HG02884 (cell line): ENCODE measurements around the gene PPP1R1B.

Experiments
- ATAC-seq: cut with Tn5 transposase; IDR thresholded peaks from one replicate; pipeline ENCODE4 v1.9.1; 2021; ENCODE audit warnings: mild to moderate bottlenecking, moderate library complexity; ENCODE audit not compliant: unreplicated experiment

PPP1R1B gene

DNA sequence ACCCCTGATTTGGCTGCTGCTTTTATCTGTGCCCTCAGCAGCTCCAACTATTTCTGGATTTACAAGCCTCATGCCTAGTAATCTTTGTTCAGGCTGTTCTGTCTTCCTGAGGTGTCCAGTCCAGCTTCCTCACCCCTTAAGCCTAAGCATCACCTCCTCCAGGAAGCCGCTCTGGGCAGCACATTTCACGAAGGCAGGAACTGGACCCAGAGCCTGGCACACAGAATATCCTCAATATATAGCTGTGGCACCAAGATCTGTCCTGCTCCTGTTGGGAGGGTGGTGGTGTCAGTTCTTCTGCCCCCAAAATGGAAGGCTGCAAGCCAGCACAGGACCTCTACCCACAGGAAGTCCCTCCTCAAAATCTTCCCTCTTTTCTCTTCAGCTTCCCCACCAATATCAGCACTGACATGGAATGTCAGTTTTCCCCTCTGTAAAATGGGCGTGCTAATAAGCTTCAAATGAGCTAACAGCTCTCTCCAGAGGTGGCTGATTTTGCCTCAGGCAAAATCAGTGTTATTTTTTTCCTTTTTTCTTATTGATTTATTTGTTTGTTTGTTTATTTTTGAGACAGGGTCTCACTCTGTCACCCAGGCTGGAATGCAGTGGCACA lies 12.1 kb upstream of the PPP1R1B start:
- no peak for ATAC-seq

DNA sequence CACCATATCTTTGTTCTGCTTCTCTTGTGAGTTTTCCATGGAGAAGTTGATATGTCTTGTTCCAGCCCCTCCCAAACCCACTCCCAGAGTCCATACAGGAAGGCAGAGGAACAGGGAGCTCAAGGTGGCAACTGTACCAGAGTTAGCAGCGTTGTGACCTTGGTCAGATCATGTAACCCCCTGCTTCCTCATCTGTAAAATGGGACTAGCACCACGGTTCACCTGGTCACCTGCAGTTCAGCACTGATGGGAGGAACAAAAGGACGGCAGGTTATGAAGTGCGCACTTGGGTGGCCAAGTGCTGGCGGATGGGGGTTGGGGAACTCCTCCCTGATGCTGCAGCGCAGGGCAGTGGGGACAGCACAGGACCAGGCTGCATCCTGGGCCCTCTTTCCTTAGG lies 11.3 kb upstream of the PPP1R1B start:
- ATAC-seq, result no peak

DNA sequence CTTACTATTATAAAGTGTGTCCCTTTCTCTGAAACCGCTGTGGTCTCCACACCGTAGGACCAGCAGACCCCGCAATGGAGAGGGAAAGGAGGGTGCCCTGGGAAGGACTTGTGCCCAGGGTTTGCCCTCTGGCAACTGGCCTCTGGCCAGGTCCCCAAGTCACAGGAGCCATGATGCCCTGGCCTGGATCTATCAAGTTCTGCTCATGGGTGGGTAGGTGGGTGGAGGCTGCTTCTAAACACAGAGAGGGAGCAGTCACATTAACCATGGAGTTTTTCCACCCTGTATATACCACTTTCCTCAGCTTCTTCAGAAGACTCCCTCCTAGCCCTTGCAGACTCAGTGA lies 9.7 kb upstream of the PPP1R1B start:
- ATAC-seq, result no peak

DNA sequence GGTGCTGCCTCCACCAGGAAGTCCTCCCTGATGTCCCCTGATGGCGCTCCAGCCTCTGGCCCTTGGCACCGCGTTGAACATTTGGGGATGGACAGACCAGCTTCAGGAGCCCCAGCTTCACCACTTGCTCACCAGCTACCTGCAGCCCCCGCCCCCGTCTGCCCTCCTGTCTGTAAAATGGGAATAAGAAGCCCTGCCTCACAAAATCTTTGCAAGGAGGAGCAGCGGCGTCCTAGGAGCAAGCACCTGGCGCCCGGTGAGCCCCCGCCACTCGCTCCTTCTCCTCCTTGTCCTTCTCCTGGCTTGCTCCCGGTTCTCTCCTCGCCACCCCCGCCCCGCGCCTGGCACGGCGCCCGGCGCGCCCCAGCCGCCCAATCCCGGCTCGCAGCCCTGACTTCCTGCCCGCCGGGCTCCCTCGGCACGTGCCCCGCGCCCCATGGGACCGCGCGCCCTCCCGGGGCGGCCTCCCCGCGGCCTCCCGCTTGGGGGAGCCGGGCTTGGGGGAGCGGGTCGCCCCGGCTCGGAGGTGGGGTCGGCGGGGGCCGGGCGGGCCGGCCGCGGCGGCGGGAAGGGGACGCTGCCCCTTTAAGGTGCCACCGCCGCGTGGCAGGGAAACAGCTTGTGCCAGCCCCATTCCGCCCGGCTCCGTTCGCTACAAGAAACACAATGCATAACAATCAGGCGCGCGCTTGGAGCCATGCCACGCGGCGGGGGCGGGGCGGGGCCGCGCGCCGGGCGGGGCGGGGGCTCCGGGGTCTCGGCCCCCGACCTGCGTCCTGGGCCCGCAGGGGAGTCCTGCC lies 9.1 kb upstream of the PPP1R1B start:
- no peak for ATAC-seq

DNA sequence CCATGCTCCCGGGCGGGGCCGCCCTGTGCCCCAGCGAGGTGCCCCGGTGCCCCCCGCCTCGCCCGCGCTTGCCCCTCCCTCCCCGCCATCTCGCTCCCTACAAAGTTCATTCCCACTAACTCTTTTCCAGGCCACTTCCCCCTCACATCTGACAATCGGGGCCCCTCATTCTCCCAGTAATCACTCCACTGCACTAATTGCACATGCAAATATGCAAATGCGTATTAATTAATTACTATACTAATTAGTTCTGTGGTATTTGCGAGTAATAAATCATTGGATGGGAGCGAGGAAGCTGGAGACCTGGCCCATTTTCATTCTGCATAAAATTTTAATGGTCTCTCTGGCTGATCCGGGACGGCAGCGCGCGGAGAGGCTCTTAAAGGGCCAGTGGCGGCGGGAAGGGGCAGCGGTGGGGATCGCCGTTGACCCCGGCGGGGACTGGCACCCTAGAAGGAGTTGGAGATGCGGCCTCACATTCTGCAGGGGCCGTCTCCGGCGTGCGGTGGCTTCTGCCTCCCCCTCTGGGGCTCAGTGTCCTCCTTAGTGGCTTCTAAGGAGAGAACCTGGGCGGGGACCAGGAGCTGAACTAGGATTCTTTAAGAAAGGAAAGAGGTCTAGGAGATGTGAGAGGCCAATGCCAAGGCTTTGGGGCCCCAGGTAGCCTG lies 8.4 kb upstream of the PPP1R1B start:
- no peak for ATAC-seq

DNA sequence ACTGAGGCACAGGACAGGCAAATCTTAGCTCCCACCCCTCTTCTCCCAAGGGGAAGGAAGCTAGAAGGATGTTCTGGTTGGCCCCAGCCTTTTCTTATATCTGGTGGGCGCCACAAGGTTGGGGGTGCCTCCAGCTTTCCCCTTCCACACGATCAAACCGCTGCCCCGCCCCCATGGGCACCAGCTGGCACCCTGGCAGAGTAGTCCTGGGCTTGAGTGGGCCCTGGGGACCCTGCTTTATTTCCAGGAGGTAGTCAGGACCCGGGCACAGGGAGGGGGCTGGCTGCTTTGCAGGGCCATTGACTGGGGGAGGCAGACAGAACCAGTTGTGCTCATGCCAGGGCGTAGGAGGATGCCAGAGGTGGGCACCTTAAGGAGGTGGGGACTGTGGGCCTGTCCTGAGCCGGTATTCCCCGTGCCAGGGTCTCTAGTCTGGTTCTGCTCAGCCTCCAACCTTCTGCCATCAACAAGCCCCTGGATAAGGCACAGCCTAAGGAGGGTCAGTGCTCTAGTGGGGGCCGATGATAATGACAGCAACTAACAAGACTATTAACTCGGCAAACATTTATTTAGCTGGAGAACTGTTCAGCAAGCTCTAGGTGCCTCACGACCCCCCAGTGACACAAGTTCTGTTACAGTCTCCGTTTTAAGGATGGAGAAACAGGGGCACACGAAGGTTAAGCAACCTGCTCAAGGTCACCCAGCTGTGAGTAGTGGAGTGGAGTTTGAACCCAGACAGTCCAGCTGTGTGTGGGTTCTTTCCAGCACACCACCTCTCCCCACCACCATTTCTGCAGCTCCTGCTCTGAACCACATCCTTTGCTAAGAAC lies 7.6 kb upstream of the PPP1R1B start:
- ATAC-seq, result no peak

DNA sequence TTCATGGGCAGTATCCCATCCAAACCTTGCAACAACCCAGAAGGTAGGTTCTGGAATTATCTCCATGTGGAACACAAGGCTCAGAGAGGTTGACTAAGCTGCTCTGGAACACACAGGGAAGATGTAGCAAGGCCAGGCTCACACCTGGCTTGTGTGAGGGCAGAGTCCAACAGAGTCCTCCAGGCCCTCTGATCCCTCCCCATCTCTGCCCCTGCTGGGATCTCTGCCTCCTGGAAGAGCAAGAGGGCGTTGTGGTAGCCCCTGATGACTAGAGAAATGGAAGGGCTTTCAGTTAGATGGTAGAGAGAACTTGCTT lies 7.0 kb upstream of the PPP1R1B start:
- ATAC-seq, result no peak

DNA sequence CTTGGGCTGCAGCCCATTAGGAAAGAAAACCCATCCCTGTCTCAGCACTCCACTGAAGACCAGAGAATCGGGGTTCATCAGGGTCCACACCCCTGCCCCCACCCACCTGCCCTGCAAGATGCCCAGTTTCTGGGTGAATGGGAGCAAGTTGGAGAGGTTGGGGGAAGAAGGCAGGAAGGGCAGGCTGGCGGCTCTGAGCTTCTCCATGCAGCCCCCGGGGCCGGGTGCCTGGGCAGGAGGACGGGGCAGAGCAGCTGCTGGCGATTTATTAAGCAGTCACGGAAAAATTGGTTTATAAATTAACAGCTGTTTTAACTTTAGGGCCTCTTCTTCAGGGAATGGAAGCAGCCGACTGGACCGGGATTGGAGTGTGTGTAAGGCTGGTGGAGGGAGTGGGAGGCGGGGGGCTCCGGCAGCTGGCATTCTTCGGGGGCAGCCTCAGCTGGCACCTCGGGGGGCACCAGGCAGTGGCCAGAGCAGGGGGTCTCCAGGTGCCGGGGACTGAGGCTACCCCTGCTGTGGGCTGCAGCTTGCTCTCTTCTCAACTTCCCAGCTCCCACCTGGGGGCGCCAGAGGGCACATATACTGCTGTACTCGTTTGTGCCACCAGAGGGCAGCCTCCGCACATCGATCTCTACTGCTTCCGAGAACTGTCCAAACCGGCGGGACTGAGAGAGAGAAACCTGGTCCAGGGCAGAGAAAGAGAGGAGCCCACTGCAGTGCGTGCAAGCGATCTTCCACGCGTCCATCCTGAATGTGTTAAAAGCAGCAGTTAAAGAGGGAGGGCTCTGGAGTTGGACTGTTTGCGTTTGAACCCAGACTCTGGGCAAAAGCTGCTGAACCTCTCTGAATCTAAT lies 5.0 kb upstream of the PPP1R1B start:
- ATAC-seq, result no peak

DNA sequence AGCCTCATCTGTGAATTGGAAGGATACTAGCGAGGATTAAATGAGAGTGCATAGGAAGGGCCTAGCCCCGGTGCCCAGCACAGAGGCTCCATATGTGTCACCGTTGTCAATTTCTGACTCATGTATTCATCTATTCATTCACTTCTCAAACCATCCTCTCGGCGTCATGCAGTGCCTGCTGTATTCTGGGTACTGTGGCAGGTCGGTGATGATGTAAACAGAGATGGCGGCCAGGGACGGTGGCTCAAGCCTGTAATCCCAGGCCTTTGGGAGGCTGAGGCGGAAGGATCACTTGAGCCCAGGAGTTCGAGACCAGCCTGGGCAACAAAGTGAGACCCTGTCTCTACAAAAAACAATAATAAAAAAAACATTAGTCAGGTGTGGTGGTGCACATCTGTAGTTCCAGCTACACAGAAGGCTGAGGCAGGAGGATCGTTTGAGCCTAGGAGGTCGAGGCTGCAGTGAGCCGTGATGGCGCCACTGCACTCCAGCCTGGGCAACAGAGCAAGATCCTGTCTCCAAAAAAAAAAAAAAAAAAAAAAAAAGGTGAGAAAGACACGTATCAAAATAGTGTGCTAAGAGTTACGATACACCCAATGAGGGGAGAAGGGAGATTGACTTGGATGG lies 4.3 kb upstream of the PPP1R1B start:
- no peak for ATAC-seq

DNA sequence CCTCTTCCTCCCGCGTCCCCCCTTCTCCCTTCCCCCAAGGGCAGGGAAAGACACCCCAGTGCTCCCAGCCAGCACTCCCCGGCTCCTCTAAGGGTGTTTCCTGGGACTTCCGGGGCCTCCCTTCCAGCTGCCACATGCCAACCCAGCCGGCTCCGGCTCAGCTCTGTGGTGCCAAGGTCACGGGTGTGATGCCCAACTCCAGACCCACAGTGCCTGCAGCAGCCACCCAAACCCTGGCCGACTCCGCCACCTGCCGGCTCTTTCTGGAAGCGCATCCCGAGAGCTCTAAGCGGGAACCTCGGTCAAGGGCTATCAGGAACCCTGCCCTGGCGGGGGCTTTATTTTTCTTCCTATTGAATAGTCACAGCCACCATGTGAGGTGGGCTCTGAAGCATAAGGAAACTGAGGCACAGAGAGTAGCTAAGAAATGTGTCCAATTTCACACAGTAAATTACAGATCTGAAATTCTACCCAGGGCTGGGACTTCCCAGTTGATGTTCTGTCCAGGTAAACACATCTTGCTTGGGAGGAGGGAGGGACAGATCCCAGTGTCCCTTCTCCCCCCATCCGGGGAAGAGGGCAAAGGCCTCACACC lies 3.3 kb upstream of the PPP1R1B start:
- no peak for ATAC-seq

DNA sequence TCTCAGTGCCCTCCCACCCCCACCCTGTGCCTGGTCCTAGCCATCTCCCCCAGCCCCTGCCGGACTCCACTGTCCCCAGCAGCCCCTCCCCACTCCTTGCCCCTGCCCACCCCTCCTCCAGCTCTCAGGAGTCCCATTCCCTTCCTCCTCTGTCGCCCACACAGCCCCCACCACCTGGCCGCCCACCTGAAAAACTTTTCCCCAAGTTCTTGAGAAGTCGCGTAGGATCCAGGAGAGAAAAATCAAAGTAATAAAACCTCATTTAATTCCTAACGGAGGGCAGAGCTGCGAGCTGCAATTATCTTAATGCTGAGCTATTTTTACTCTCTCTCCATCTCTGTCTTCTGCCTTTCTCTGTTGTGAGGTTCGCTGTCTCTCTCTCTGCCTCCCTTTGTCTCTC lies 2.4 kb upstream of the PPP1R1B start:
- ATAC-seq, result no peak

DNA sequence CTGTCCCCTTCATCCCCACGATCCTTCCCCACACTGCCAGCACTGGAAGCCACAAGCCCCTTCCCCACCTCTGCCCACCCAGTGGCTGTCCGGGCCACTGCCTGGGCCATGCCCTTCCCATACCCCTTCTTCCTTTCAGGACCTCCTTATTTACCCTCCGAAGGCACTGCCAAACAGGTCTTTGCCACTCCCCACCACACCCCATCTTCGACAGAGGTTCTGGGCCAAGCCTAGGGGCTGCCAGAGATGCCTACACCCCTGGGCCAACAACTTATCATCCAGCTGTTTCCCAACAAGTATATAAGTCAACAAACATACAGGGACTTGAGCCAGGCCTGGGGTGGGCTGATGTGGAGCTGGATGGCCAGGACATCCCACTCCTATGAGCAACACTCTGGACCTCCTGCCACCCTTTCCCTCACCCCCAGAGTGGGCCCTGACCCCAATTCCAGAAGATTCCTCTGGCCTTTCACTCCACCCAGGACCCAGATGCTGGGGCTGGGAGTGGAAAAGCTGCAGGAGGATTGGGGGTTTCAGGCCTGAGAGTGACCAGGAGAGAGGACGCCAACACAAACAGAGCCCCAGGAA lies 1.5 kb upstream of the PPP1R1B start:
- ATAC-seq, result no peak

DNA sequence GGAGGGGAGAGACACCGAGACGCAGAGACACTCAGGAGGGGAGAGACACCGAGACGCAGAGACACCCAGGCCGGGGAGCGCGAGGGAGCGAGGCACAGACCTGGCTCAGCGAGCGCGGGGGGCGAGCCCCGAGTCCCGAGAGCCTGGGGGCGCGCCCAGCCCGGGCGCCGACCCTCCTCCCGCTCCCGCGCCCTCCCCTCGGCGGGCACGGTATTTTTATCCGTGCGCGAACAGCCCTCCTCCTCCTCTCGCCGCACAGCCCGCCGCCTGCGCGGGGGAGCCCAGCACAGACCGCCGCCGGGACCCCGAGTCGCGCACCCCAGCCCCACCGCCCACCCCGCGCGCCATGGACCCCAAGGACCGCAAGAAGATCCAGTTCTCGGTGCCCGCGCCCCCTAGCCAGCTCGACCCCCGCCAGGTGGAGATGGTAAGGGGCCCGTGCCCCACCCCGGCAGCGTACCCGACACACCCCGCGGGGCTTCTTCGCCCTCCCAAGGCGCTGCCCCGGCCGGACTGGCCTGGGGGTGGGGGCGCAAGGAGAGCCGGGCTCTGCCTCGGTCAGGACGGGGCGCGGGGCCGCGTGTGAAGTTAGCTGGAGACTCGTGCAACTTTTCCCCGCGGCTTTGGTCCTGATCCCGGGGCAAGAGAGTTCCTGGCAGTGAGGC lies 427 bp downstream of the PPP1R1B start:
- no peak for ATAC-seq

DNA sequence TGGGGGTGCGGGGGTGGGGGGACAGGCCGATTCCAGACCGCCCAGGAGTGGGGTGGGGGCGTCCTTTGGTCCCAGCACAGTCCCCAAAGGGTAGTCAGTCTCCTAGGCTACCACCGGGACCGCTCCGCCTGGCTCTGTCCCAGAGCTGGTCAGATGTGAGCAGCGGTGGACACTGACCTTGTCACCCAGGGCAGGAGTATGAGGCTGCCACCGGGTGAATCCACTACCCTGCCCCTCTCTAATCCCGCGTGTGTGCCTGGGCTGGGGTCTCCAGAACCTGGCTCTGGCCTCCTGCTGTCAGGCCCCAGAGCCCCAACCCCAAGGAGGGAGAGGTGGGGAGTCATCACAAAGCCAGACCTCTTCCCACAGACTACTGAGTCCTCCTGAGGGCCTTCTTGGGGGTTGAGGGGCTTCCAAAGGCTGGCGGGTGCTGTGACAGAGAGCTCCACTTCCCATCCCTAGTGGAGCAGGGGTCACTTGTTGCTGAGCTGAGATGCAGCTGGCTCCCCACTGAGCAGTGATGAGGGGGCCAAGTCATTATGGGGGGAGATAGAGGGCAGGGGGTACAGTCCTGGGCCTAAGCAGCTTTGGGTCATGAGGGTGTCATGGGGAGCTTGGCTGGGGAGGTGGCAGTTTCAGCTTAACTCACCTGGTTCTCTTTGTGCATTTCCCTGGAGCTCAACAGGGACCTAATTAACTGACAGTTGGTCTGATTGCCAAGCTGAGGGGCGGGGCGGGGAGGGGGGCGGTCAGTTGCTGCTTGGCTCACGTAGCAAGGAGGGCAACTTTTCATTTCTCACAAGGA lies 1.2 kb downstream of the PPP1R1B start:
- no peak for ATAC-seq

DNA sequence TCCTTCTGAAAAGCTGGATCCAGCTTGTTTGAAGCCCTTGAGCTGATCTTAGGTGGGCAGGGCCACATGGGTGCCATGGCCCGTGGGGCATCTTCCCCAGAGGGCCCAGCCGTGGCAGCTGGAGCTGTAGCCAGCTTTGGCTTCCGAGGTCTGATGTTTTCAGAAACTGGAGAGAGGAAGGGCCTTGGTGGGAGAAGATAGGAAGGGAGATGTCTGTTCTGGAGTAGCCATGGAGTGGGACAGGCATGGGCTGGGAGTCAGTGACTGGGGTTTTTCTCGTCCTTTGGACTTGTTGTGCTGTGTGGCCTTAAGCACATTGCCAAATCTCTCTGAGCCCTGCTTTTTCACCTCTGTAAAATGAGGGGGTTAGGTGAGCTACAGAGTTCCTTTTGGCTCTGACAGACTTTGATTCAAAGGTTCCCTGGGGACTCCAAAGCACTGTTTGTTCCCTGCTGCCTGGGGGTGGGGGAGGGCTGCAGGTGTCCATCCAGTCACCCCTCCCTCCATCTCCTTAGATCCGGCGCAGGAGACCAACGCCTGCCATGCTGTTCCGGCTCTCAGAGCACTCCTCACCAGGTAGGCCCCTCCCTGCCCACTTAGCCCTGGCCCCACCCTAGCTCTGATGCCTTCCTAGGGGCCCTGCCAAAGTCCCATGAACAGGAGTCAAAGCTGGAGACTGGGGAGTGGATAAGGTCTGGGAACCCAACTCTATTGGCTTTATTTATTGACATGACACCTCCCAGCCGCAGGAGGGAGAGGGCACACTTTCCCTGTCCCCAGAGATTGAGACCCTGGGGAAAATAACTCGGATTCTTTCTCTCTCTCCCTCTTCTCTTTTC lies 2.1 kb downstream of the PPP1R1B start:
- no peak for ATAC-seq

DNA sequence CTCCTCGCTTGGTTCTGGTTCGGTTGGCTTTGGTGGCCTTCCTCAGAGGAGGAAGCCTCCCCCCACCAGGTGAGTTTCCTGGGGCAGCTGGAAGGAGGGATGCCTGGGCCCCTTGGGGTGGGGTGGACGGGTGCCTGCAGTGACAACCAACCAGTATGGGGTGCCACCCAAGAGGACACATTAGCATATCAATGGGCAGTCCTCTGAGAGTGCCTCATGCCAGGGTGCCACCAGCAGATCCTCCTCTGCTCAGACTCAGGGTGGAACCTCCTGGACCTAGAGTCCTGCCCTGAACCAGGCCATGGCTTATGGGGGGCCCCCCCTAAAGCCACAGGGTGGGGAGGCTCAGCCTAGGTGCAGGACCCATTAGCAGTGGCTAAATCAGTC lies 2.7 kb downstream of the PPP1R1B start:
- no peak for ATAC-seq

DNA sequence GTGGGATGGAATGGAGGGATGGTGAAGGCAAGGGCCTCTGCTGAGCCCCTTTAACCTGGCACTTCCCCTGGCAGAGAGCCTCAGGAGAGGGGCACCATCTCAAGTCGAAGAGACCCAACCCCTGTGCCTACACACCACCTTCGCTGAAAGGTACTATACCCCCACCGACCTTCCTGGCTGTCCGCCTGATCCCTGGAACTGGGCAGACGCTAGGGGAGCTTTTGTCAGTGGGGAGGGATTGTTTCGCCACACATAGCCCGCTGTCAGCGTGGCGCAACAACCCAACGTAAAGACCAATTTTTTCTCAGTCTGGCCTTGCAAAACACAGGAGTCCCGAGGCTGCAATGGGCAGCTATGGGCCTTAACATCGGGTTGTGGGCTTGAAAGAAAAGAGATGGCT lies 3.1 kb downstream of the PPP1R1B start:
- ATAC-seq, result no peak
